ENCODE measurements around the gene GALNT6. TPM values are rescaled to one million over a fixed set of nuclear protein-coding genes. Genes with fewer than 3 reads are reported as not detected.

GALNT6 gene
- total RNA-seq, 3 donors from 2014 or later (not counting 1 experiment from before 2014, with no cell fraction given) = 19.3 to 38.5 (median 33.9) TPM

- no peak for ATAC-seq
- H3K4me3 Mint-ChIP-seq = no peak overlapping the region
- H3K36me3 Mint-ChIP-seq = peaks cover 32% of the 10 kb centered on the region
Measured at GRCh38 chr12:51379571-51379970, 11.6 kb downstream of the GALNT6 start.

DNA sequence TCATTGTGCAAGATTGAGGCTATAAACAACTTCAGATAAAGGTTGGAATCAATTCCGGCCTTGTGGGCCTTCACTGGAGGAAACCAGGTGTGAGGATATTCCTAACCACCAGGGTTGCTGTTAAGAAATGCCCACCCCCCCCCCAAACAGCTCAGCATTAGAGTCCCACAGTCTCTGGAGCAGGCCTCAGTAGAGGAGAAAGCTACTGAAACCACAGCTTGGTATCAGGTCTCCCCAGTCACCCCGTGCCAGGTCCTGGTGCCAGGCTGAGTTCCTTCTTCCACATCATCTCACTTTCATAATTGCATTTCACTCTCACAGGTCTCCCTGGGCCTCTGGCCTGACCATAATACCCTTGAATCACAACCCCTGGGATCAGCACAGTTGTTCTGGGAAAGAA is 12.5 kb downstream of the GALNT6 start:
- H3K27me3 ChIP-seq (ENCODE audit: control insufficient read depth, insufficient read depth, low read length) = no peaks in the 10 kb centered on the region
- H3K36me3 ChIP-seq (ENCODE audit: control insufficient read depth, insufficient read depth, low read length) = peaks cover 58% of the 10 kb centered on the region
- no peaks in the 10 kb centered on the region for H3K9me3 Mint-ChIP-seq
- no peak overlapping the region for H3K27ac Mint-ChIP-seq
- no peaks in the 10 kb centered on the region for H3K4me1 ChIP-seq (ENCODE audit: control insufficient read depth, insufficient read depth, low read length)
- H3K4me3 Mint-ChIP-seq = no peak overlapping the region
- no peak for ATAC-seq
- WGBS (ENCODE audit: insufficient coverage) = 72% methylated on average over 2 of the region's 2 CpGs
- H3K9me3 ChIP-seq (ENCODE audit: control insufficient read depth, insufficient read depth, low read length) = no peaks in the 10 kb centered on the region
- H3K27ac ChIP-seq (ENCODE audit: low read length) = no peak overlapping the region
- H3K4me3 ChIP-seq (ENCODE audit: low read length) = no peak overlapping the region
- no peak for TF ChIP-seq CTCF (IDR thresholded peaks at IDR 0.05)
- H3K36me3 Mint-ChIP-seq = peaks cover 32% of the 10 kb centered on the region
- intact Hi-C loops (cut with micrococcal nuclease) = no loop called here
- H3K4me1 Mint-ChIP-seq = peaks cover 6 to 24% of the 10 kb centered on the region in 2 donors
- no peak for DNase-seq
- no peaks in the 10 kb centered on the region for H3K27me3 Mint-ChIP-seq (ENCODE audit: low read depth in 2 of 2)

More at GRCh38 chr12:51379571-51379970, 11.6 kb downstream of the GALNT6 start:
- H3K4me1 ChIP-seq (ENCODE audit: control insufficient read depth, insufficient read depth, low read length) = no peaks in the 10 kb centered on the region
- Mint-ChIP-seq H3K9me3 (no peaks in the 10 kb centered on the region), H3K4me1 (peaks cover 6 to 27% of the 10 kb centered on the region in 2 donors), H3K27ac (no peak overlapping the region), H3K27me3 (ENCODE audit: low read depth in 2 of 2) (no peaks in the 10 kb centered on the region)
- 93% methylated on average over 9 of the region's 11 CpGs for WGBS (ENCODE audit: insufficient coverage)
- intact Hi-C loops (cut with micrococcal nuclease) = no loop called here
- H3K27me3 ChIP-seq (ENCODE audit: control insufficient read depth, insufficient read depth, low read length) = no peaks in the 10 kb centered on the region
- no peak for DNase-seq
- no peak overlapping the region for H3K4me3 ChIP-seq (ENCODE audit: low read length)
- H3K36me3 ChIP-seq (ENCODE audit: control insufficient read depth, insufficient read depth, low read length) = peaks cover 54% of the 10 kb centered on the region
- H3K27ac ChIP-seq (ENCODE audit: low read length) = no peak overlapping the region
- no peaks in the 10 kb centered on the region for H3K9me3 ChIP-seq (ENCODE audit: control insufficient read depth, insufficient read depth, low read length)
- TF ChIP-seq CTCF (IDR thresholded peaks at IDR 0.05) = no peak

DNA sequence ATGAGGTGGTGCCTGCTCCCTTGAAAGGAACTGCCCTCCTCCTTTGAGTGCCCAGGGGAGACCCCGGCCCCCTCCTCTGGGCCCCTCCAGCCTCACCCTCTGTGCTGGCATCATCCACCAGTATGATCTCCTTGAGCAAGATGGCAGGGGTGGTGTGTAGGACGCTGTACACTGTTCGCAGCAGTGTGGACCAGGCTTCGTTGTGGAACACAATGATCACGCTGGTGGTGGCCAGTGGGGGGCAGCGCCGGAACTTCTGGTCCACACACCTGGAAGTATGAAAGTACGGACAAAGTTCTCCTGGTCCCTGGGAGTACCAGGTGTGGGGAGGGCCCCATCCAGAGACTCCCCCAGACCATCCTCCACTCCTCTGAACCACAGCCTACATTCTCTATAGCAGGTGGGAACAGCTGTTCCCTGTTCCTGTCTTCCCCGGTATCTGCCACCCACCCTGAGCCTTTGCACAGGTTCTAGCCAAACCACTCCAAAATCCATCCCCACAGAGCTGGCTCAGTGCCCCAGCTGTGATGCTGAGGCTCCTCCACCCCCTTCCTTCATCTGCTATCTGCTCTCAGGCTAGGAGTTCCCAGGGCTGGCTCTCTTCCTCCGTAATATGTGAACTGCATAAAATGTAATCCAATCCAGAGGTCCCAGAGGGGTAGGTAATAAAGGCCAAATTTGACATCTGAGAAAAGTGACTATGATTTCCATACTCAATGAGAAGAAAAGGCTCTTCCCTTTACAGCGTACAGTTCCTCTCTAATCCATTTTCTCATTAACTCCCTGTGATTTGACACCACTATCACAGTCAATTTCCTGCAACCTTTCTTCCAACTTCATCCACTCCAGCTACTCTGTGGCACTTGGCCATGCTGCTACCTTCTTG is 13.9 kb downstream of the GALNT6 start:
- no peaks in the 10 kb centered on the region for H3K9me3 Mint-ChIP-seq
- Histone ChIP-seq H3K36me3 (ENCODE audit: control insufficient read depth, insufficient read depth, low read length) (peaks cover 47% of the 10 kb centered on the region), H3K27ac (ENCODE audit: low read length) (no peak overlapping the region), H3K9me3 (ENCODE audit: control insufficient read depth, insufficient read depth, low read length) (no peaks in the 10 kb centered on the region), H3K4me1 (ENCODE audit: control insufficient read depth, insufficient read depth, low read length) (no peaks in the 10 kb centered on the region), H3K27me3 (ENCODE audit: control insufficient read depth, insufficient read depth, low read length) (no peaks in the 10 kb centered on the region), H3K4me3 (ENCODE audit: low read length) (no peak overlapping the region)
- H3K27ac Mint-ChIP-seq = peak overlapping the region in 1 of 2 donors; percentile 19
- no peak overlapping the region for H3K4me3 Mint-ChIP-seq
- peaks cover 29% of the 10 kb centered on the region for H3K36me3 Mint-ChIP-seq
- intact Hi-C loops (cut with micrococcal nuclease) = no loop called here
- DNase-seq = no peak
- H3K4me1 Mint-ChIP-seq = peaks cover 0 to 18% of the 10 kb centered on the region in 2 donors
- ATAC-seq = no peak
- no peaks in the 10 kb centered on the region for H3K27me3 Mint-ChIP-seq (ENCODE audit: low read depth in 2 of 2)
- TF ChIP-seq CTCF (IDR thresholded peaks at IDR 0.05) = no peak
- WGBS (ENCODE audit: insufficient coverage) = 97% methylated on average over 9 of the region's 11 CpGs

Measured in natural killer cell (primary cell).